HG03442 (cell line): ENCODE measurements around the gene TCERG1L.
"Not testable (repeated sequence)": the region's sequence is repeated elsewhere in the genome, so short reads cannot be mapped to it uniquely, and the experiment has no call there.

Experiments used
- ATAC-seq: cut with Tn5 transposase; IDR thresholded peaks from one replicate; pipeline ENCODE4 v1.9.1; 2021; ENCODE audit warnings: mild to moderate bottlenecking, moderate library complexity; ENCODE audit not compliant: unreplicated experiment

The TCERG1L gene

GRCh38 chr10:131150126-131150525 is 161.4 kb downstream of the TCERG1L start:
- no peak for ATAC-seq

- no peak for ATAC-seq
Measured at GRCh38 chr10:131149586-131149985, 161.9 kb downstream of the TCERG1L start.

- no peak for ATAC-seq
Measured at GRCh38 chr10:131149111-131149510, 162.4 kb downstream of the TCERG1L start.

- ATAC-seq: no peak
Measured at GRCh38 chr10:131148270-131148669, 163.3 kb downstream of the TCERG1L start.

GRCh38 chr10:131147301-131147975 is 164.1 kb downstream of the TCERG1L start:
- no peak for ATAC-seq

- ATAC-seq: no peak
Measured at GRCh38 chr10:131146790-131147189, 164.7 kb downstream of the TCERG1L start.

DNA sequence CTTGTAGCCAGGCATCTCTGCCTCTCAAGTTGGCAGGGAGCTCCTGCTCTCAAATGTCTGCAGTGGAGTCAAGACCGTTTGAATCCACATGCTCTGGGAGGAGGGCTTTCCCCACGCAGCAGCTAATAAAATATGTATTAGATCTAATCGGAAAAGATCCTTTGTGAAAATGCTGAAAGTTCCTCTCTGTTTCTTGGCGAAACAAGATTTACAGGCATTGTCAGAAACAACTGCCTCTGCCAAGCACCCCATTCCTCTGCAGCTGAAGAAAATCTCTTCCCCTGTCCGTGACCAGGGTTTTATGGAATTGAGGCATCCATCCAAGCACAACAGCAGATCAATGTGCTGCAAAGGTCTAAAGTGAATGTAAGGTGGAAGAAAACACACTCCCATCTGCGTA is 165.8 kb downstream of the TCERG1L start:
- ATAC-seq: no peak

GRCh38 chr10:131144711-131145375 is 166.7 kb downstream of the TCERG1L start:
- no peak for ATAC-seq

GRCh38 chr10:131144196-131144595 is 167.3 kb downstream of the TCERG1L start:
- ATAC-seq: no peak

DNA sequence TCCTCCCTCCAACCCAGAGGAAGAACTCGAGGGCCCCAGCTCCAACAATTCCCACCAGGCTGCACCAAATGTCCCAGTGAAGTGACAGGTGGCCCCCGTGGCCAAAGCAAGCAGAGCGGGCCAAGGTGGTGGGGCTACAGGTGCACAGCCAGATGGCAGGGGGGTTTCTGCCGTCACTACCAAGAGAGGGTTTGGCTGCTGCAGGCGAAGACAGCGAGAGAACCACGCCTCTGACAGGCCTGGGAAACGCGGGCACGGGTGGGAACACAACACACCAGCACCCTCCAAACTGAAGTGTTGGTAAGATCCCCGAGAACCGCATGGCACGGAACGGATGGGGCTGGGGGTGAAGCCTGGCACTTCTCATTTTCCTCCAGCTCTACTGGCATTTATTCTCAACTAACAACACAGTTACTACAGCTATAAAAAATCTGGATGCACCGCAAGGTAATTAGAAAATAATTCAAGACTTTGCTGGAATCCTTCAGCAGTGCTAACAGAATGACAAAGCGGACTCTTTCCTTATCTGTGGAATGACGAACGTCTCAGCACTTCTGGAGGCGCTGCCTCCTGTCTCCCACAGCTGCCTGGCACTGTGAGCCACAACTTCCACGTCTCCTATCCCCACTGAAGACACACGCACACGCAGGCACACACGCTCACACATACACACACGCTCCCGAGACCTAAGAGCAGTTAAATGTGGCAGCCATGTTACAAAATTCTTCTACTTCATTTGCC is 167.9 kb downstream of the TCERG1L start:
- ATAC-seq: no peak

- no peak for ATAC-seq
Measured at GRCh38 chr10:131142517-131143380, 168.8 kb downstream of the TCERG1L start.

GRCh38 chr10:131141645-131142516 is 169.6 kb downstream of the TCERG1L start:
- no peak for ATAC-seq

DNA sequence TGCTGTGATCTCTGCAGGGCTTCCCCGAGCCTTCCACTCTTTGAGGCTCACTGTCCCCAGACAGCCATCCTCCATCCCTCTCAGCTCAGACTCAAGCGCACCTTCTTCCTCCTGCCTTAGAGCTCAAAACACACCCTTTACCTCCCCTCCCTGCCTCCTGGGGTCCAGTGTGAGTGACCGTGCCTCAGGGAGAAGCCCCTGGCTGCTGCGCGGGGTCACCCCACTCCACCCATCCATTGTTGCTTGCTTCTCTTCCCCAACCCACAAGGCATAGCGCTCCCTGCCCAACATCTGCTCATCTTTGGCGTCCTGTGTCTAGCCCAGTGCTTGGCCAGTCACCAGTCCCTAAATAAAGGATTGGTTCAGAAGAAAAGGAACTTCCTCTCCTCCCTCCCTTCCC is 170.3 kb downstream of the TCERG1L start:
- ATAC-seq: no peak

GRCh38 chr10:131140606-131141005 is 170.9 kb downstream of the TCERG1L start:
- ATAC-seq: no peak

GRCh38 chr10:131137223-131137622 is 174.3 kb downstream of the TCERG1L start:
- no peak for ATAC-seq

GRCh38 chr10:131136336-131136735 is 175.2 kb downstream of the TCERG1L start:
- not testable (repeated sequence) for ATAC-seq

DNA sequence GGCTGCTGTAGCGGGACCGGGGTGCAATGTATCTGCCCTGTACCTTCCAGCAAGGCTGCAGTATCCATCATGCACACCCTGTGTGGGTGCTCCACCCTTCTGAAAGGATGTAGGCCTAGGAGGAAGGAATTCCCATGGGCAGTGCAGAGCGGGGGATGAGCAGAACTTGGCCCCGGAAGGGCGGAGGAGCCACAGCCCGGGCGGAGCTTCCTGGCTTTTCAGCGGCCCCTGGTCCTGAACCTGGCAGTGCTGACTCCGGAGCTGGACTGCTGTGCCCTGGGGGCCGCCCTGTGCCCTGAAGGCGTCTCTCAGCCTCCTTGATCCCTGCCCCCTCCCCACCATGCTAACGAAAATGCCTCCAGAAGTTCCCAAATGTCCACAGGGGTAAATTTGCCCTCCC is 175.8 kb downstream of the TCERG1L start:
- no peak for ATAC-seq

DNA sequence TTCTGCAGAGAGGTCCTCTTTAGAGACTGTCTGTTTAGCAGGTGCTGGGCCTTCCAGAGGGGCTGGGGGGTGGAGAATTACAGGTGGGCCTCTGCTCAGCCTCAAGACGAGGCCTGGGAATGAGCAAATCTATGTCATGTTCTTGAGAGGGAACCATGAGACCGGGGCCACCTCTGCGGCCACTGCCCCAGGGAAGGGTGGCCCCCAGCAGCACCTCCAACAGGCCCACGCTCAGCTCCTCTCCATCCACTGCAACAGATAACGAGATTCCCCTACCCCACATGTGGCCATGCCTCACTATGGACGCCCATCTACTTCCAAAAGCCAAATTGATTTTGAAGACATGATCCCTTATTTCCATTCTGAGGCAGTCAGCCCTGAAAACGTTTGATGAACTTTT is 176.9 kb downstream of the TCERG1L start:
- ATAC-seq: no peak

GRCh38 chr10:131134001-131134576 is 177.4 kb downstream of the TCERG1L start:
- ATAC-seq: no peak

DNA sequence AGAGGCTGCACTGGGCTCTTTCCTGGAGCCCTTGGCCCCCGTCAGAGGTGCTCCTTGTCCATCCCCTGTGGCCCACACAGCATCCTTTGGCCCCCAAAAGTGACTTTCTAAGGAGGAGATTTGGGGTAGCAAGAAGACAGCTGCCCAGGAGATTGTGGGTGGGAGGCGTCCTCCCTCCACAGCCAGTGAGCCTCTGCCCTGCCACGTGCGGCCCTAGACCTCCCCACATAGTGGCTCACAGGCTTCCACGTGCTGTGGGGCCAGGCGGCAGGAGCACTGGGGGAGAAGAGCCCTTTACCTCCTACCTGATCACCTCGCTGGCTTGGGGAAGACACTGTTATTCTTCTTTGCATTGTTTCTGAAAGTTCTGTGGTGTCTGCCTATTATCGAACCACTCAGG is 178.8 kb downstream of the TCERG1L start:
- no peak for ATAC-seq
